H1 (cell line): ENCODE data around the gene HOXB4. TPM values are rescaled to one million over a fixed set of nuclear protein-coding genes. Genes with fewer than 3 reads are reported as not detected.

ENCODE experiments used
- CBX5 ChIP-seq: fragments of 300-800, 300-1000 bp; sonication (generic); IDR thresholded peaks from 2 replicates; pipeline ENCODE4 v1.7.1; 2016; ENCODE audit warnings: antibody characterized with exemption, low read length, low read depth
- SIN3A ChIP-seq, 2 experiments: IDR thresholded peaks in 1 of 2; conservative IDR thresholded peaks in 1 of 2; 2 replicates each; pipeline ENCODE4 v1.6.1; 2011 to 2012; ENCODE audit warnings: low read length in 2 of 2, improper control_type of control experiment in 1 of 2, low read depth in 1 of 2, mild to moderate bottlenecking in 1 of 2
- SIRT6 ChIP-seq: IDR thresholded peaks from one replicate; pipeline ENCODE4 v1.7.1; 2012; ENCODE audit warnings: low read length, inconsistent platforms
- TAF7 ChIP-seq: optimal IDR thresholded peaks from 2 replicates; pipeline ENCODE3; 2011; ENCODE audit warnings: low read depth, mild to moderate bottlenecking, inconsistent platforms, low read length, moderate library complexity, borderline replicate concordance
- polyA plus RNA-seq, 7 experiments: library from polyadenylated mRNA; depleted of rRNA in 3 of 7; stranded (reverse) in 5 of 7; unstranded in 2 of 7; fragments of >200 nt in 5 of 7; fragments of 200-250 nt in 2 of 7; gene quantifications; 1 replicate in 5 of 7; 2 replicates in 1 of 7; 4 replicates in 1 of 7; pipeline versions ENCODE4 v1.2.1 to v1.2.3, GENCODE V29; 2011 to 2013; ENCODE audit warnings: missing spikeins in 2 of 7, mixed read lengths in 2 of 7
- total RNA-seq: library from RNA; stranded (reverse); fragmentation: NEBNext Ultra II Directional; extraction: Animal tissue kit (Norgen Biotek cat#: 25700); gene quantifications from 2 replicates; pipeline ENCODE4 v1.2.1, GENCODE V29; 2021

Gene HOXB4
- total and polyA plus RNA-seq, 2 of the 8 experiments (the other 6 are each of a cell fraction or from before 2014, with no cell fraction given), result not detected

GRCh38 chr17:48544349-48545021, 33.7 kb downstream of the HOXB4 start (continued):
- TF ChIP-seq SIN3A (conservative IDR thresholded peaks at IDR 0.05 in 1 of 2, IDR thresholded peaks at IDR 0.05 in 1 of 2; ENCODE audit: low read depth in 1 of 2, low read length in 2 of 2) (no peak), CBX5 (no peak), TAF7 (no peak), SIRT6 (no peak)
